Activated T-cell treated with anti-CD3 and anti-CD28 coated beads for 1 hour (primary cell): ENCODE measurements around the gene REV3L.
"Not testable (repeated sequence)": the region's sequence is repeated elsewhere in the genome, so short reads cannot be mapped to it uniquely, and the experiment has no call there.

Experiments used
- DNase-seq: peaks from one replicate; pipeline ENCODE4 v3.0.0-alpha.2; 2020; ENCODE audit warnings: low read depth

The REV3L gene, protein sequence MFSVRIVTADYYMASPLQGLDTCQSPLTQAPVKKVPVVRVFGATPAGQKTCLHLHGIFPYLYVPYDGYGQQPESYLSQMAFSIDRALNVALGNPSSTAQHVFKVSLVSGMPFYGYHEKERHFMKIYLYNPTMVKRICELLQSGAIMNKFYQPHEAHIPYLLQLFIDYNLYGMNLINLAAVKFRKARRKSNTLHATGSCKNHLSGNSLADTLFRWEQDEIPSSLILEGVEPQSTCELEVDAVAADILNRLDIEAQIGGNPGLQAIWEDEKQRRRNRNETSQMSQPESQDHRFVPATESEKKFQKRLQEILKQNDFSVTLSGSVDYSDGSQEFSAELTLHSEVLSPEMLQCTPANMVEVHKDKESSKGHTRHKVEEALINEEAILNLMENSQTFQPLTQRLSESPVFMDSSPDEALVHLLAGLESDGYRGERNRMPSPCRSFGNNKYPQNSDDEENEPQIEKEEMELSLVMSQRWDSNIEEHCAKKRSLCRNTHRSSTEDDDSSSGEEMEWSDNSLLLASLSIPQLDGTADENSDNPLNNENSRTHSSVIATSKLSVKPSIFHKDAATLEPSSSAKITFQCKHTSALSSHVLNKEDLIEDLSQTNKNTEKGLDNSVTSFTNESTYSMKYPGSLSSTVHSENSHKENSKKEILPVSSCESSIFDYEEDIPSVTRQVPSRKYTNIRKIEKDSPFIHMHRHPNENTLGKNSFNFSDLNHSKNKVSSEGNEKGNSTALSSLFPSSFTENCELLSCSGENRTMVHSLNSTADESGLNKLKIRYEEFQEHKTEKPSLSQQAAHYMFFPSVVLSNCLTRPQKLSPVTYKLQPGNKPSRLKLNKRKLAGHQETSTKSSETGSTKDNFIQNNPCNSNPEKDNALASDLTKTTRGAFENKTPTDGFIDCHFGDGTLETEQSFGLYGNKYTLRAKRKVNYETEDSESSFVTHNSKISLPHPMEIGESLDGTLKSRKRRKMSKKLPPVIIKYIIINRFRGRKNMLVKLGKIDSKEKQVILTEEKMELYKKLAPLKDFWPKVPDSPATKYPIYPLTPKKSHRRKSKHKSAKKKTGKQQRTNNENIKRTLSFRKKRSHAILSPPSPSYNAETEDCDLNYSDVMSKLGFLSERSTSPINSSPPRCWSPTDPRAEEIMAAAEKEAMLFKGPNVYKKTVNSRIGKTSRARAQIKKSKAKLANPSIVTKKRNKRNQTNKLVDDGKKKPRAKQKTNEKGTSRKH (N-terminal part only)

DNA sequence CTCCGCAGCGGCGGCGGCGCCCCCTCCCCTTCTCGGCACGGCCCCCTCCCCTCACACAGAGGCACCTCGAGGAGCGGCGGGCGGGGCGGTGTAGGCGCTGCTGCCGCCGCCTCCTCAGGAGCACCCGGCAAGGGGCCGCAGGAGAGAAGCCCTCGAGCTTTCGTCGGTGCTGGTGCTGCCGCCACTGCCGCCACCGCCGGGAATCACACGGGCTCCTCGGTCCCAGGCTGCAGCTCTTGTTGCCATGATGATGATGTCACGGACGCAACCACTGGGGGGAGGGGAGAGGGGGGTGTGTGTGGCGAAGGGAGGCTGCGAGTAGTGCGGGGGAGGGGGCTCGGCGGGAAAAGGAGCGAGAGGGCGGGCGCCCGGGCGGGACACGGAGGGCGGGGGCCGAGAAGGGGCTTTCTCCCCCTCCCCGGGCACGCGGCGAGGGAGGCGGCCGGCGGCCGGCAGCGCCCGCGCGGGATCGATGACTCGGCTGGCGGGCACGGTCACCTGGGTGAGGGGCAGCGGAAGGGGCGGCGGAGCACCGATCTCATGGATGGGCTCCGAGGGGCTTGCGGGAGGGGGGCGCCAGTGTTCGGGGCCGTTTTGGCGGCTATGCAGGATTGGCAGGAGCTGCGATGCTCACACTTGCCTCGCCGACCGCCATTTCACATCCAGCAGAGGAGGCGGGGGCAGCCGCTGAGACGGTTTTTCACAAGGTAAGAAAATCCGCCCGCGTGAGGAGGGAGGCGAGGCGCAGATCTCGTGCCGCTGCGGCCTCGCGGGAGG, at the start of gene REV3L:
Gene REV3L, minus strand, starts transcription at position 260 of the 777 bp plus-strand sequence. CDS start 330 bp downstream, outside the sequence.
- DNase-seq, result peak; percentile 84

DNA sequence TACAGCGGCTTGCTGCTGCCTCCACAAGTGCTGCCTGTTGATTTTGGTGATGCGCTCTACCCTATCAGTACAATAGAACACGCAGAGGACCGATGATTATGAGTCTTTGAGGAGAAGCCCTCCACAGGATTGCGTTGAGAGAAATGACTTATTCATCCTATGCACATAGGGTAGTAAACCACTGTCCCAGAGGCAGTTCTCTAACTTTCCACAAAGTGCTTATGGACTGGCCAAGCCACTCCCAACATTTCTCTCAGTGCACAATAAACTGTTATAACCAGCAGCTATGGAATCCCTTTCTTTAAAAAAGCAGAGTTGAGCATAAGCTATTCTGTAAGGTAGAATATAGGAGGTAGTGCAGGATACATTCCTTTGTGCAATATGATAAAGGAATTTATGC, 48.2 kb upstream of the REV3L start:
- DNase-seq, result no peak

DNA sequence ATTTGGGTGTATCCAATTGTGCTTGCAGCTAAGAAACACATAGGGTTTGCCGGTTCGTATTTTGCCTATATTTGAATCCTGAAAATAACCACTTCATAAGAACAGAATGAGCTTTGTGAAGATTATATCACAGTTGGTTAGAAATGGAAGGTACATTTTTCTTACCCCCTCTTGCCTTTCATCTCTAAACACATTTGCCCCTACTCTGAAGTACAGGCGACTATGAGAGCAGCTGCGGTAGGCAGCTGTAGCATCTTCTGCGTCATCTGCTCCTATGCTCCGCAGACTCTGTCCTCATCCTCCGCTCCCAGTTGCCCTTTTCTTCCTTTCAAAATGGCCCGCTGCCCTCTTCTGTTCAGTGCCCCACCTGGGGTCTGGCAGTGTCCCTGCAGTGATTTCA, 47.6 kb upstream of the REV3L start:
- DNase-seq, result no peak

DNA sequence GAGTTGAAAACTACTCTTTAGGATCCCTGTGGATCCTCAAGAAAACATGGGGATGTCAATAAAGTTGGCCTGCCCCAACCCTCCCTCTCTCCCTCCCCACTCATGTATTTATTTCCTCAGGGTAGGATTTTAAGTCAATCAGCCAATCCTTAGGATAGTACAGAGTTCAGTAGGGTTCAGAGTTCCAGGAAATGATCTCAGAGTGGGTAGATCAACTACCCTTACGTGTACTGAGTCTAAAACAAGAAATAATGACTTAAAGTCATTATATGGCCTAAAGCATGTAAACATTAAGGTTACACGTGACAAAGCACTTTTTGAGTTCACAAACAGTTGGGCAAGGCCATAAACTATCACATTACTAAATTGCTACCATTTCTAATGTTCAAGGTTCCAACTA, 47.2 kb upstream of the REV3L start:
- no peak for DNase-seq

DNA sequence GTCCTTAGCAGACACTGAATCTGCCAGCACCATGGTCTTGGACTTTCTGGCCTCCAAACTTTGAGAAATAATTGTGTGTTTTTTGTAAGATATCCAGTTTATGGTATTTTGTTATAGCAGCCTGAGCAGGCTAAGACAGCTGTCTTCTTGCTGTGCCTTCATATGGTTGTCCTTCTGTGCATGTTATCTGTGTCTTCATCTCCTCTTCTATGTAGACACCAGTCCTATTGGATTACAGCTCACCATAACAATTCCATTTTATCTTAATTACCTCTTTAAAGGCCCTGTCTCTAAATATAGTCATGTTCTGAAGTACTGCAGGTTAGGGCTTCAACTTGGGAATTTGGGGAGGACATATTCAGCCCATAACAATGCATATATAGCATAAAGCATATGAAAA, 44.3 kb upstream of the REV3L start:
- DNase-seq, result no peak

DNA sequence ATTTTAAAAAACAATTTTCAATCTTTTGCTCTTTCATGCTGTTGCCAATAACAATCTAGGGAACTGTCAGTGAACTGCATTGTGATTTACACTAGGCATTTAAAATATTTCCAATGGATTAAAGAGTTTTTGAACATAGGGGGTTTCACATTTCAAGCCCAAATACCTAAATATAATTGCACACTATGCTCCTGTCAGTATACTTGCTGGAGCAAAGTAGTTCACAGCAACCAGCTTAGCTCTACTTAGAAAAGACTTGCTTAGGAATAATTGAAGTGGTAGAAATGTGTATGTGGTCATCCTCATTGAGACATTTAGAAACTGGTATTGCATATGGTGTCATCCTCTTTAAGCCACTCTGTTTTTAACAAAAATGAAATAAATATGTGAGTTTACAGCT, 41.7 kb upstream of the REV3L start:
- no peak for DNase-seq

DNA sequence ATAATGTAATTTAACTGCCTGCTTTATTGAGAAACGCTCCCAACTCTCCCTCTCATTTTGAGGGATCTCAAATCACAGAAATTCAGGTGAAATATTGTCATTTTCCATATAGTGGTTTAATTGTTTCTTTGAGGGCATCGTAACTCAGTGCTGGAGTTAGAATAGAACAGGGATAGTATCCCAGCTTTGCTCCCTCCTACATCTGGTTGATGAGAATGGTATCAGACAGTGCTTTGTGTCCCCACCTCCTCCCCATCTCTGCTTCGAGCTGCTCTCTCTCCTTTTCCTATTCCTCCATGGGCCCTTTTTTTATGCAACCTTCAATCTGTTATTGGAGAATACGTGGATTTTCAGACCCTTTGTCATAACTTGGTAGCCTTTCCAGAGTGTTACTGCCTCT, 41.2 kb upstream of the REV3L start:
- DNase-seq, result no peak

DNA sequence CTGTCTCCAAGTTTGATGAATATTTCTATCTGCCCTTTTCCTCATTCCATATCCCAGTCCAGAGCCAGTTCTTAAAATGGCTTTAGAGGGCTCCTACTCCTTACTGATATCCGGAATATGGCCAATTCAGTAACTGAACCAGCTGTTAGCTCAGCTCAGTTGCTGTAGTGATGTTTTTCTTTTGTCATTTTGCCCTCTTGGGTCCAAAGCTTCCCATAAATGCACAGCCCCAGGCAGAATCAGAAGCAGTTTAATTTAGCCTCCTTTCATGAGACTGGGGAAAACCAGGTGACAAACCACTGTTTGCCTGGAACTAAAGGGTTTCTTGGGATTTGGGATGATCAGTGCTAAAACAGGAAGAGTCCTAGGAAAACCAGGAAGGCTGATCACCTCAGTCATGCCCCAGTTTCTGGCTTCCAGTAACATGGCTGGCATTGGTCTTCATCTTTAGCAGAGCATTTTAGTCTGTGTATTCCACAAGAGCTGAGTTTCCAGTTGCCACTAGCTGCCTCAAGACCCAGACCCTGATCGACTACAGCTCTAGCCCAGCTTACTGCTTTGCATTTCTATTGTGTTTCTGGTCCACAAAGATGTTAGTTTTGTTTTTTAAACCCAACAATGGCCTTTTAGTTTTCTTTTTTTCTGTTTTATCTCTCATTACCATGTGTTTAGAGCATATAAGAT, 40.6 kb upstream of the REV3L start:
- no peak for DNase-seq

DNA sequence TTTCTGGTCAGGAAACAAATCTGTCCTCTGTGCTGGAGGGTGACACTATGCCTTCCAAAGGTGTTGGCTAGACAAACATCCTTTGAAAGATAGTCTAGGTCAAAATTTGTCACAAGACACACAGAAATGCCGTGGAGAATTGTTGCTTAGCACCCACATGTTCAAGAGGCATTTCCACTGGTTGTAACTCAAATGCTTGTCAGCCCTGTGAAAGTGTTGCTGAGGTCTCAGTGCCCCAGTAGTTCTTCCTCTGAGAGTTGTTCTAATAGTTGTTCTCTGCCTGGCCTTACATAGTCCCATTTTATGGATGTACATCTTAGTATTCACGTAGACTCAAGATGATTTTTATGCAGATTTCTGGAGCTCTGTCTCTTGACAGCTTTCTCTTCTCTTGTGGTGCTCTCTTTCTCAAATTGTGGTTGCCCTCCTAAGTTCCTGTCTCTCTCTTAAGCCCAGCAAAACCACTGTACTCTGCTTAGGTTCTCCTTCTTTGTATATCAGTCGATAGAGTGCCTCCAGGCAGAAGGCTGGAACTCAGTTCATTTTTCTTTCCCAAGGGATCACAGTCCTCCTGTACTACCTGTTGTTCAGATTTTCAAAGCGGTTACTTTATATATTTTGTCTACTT, 39.5 kb upstream of the REV3L start:
- no peak for DNase-seq

DNA sequence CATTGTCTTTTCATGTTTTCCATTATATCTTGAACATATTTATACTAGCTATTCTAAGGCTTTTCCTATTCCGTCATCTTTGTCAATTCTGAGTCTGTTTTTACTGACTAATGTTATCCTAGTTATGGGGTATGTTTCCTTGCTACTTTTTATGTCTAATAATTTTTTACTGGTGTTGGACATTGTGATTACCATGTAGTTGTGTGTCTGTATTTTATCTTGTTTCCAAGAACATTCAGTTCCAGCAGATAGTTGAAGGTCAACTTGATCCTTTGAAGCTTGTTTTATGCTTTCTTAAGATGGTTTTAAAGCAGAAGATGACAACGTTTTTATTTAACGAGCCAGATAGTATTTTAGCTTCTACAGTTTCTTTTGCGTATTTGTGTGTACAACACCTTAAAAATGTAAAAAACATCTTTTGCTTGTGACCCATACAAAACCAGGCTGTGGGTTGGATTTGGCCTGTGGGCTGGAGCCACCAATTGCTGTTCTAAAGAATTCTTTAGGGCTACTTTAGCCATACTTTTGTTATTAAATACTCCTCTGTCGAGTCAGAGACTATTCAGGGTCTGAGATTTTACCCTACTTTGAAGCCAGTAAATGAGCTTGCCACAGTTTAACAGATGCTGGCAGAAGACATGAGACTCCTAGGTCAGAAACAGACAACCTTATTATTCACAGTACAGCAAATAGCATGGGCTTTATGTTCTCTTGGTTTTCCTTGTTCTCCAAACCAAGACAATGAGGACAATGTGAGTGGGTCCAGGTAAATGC, 38.7 kb upstream of the REV3L start:
- no peak for DNase-seq

DNA sequence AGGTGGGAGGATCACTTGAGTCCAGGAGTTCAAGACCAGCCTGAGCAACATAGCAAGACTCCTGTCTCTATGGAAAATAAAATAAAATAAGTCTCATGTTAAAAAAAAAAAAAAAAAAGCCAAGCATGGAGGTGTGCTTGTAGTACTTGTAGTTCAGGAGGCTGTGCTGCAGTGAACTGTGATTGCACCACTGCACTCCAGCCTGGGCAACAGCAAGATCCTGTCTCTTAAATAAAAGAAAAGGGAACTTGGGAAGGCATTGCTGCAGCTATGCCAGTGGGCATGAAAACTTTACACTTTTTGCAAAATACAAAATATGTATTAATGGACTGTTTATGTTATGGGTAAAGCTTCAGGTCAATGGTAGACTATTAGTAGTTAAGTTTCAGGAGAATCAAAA, 37.5 kb upstream of the REV3L start:
- DNase-seq, result no peak

DNA sequence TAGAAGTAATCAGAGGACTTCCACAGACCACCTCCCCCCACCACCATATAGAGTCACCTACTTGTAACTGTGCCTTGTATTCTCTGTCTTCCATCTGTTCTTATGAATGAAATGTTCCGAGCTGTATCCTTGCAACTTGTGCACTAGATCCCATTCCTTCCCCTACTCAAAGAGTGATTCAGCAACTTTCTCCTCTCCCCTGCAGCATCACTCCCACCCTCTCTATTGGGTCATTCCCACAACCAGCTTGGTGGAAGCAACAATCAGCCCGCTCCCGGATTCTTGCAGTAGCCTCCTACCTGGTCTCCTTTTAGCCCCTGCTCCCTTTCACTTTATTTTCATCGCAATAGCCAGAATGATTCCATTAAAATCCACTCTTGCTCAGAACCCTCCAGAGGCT, 34.9 kb upstream of the REV3L start:
- no peak for DNase-seq

DNA sequence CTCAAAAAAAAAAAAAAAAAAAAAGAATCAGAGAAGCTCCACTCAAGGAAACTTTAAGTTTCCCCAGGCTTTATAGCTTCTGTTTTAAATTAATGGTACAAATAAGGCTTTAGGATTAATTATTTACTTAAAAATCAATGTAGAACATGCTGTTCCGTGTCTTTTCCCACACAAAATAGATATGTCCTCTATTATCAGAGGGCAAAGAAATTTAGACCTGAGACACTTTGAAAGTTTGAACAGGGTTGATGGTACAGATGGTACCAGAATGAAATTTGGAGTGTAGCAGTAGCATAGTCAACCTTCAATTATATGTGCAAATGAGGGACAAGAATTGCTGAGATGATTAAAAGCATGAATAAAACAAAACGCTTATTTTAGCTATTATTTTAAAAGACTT, 32.2 kb upstream of the REV3L start:
- no peak for DNase-seq

DNA sequence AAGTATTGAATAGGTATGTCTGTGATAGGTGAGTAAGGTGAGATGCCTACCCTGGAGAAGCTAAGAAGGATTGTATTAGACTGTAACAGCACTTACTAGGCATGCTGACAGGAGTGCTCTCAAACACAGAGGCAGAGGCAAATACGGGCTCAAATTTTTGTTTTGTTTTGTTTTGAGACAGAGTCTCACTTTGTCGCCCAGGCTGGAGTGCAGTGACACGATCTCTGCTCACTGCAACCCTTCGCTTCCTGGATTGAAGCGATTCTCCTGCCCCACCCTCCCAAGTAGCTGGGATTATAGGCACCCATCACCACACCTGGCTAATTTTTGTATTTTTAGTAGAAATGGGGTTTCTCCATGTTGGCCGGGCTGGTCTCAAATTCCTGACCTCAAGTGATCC, 31.5 kb upstream of the REV3L start:
- not testable (repeated sequence) for DNase-seq

DNA sequence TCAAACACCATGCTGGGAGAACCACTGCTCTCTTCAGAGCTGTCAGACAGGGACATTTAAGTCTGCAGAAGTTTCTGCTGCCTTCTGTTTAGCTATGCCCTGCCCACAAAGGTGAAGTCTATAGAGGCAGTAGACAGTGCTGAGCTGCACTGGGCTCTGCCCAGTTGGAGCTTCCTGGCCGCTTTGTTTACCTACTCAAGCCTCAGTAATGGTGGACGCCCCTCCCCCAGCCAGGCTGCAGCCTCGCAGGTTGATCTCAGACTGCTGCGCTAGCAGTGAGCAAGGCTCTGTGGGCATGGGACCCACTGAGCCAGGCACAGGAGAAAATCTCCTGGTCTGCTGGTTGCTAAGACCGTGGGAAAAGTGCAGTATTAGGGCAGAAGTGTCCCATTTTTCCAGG, 24.2 kb upstream of the REV3L start:
- DNase-seq, result not testable (repeated sequence)

DNA sequence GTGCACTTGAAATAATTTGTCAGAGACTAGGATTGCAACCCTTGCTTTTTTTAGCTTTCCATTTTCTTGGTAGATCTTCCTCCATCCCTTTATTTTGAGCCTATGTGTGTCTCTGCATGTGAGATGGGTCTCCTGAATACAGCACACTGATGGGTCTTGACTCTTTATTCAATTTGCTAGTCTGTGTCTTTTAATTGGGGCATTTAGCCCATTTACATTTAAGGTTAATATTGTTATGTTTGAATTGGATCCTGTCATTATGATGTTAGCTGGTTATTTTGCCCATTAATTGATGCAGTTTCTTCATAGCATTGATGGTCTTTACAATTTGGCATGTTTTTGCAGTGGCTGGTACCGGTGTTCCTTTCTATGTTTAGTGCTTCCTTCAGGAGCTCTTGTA, 22.5 kb upstream of the REV3L start:
- not testable (repeated sequence) for DNase-seq

DNA sequence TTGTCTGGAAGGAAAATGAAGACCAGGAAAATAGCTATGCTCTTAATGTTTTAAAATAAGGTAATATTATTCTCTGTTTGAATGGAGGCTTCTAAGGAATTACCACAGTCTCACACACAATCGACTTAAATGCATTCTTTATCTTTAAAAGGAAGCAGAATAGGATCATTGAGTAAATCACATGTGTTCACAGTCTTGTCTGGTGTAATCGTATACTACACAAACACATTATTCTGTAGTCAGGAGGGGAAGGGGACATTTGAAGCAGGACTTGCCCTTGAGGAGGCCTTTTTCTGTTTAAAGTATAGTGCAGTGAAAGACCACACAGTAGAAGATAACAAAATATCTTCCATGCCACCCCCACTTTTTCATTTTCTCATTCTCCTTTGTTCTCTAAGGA, 20.6 kb upstream of the REV3L start:
- DNase-seq, result no peak

DNA sequence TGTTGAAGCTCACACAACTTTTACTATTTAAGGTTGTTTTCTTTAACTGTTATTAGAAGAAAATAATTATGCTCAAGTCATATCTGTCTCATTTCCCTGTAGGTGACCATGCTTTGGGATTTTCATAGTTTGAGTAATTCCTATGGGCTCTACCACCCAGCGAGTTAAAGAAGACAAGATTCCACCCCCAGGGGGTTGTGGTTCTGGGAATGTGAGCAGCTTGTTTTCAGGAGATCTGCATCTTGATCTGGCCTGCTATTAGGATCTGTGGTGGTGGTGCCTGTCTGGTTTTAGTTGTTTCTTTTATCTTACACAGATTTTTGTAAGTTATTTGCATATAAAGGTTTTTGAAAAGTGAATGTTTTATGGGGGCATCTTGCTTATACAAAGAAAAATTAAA, 20.2 kb upstream of the REV3L start:
- no peak for DNase-seq

DNA sequence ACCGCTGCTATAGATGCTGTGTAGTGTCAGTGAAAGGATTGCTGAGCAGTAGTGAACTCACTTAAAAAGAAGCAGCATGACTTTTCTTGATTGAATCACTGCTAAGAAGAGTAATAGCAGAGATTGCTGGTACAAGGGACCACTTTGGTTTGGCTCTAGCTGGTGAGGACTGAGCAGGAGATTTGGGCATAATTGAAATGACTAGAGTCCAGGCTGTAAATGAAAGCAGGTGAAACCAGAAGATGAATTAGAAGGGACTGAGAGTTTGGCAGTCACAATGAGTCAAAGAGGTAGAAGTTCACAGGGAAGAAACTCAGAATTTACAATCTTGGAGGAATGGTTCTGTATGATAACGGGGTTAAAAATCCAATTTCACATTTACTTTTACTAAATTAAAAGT, 19.1 kb upstream of the REV3L start:
- DNase-seq, result no peak

DNA sequence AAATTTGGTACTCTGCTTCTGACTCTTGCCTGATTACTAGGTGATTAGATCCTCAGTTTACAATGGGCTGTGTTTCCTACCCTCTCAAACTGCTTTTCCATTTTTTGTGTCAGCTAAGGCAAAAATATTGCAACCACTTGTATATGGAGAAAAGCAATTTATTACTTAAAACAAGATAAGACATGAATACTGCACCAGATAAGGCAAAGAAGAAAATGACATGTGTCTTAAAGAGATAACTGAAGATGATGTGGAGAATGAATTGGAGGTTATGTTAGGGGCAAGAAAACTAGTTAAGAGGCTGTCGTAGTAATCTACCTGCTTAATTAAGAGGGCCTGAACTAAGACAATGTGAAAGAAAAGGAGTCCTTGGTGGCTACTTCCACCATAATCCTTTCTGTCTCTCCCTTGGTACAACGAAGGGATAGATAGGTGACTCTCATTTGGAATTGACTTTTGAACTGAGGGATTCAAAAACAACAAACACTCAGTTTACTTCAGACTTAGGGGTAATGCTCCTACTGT, 16.3 kb upstream of the REV3L start:
- DNase-seq, result no peak
